ENCODE measurements around the gene PLPP7. TPM values are rescaled to one million over a fixed set of nuclear protein-coding genes. Genes with fewer than 3 reads are reported as not detected.

The PLPP7 gene
- total and polyA plus RNA-seq, 2 donors from 2014 or later = 4.0 to 5.5 TPM

- DNase-seq (no peak), FAIRE-seq (no peak)
- no peaks in the 10 kb centered on the region for H3K9me3 ChIP-seq (ENCODE audit: control insufficient read depth in 2 of 3, insufficient read depth in 1 of 3, low read length in 3 of 3)
- intact Hi-C loops (cut with DNase I) = no loop called here
- H3K4me1 ChIP-seq (ENCODE audit: control insufficient read depth in 2 of 3, insufficient read depth in 2 of 3, low read depth in 1 of 3, low read length in 3 of 3) = peaks cover 0 to 2% (median 0%) of the 10 kb centered on the region in 3 donors
- H3K4me3 ChIP-seq (ENCODE audit: low read length in 3 of 3) = no peak overlapping the region
- H3K36me3 ChIP-seq (ENCODE audit: control insufficient read depth in 2 of 3, insufficient read depth in 3 of 3, low read length in 3 of 3) = no peaks in the 10 kb centered on the region
- no peak for TF ChIP-seq CTCF (IDR thresholded peaks at IDR 0.05; ENCODE audit: borderline replicate concordance, extremely low read depth, insufficient read depth)
- no peaks in the 10 kb centered on the region for H3K27me3 ChIP-seq (ENCODE audit: control insufficient read depth, insufficient read depth, low read length)
- no peak overlapping the region for H3K9ac ChIP-seq (ENCODE audit: low read length in 3 of 3)
- no peak overlapping the region for H3K27ac ChIP-seq (ENCODE audit: low read depth in 2 of 2, low read length in 2 of 2)
Measured at GRCh38 chr9:131308906-131309529, 19.5 kb downstream of the PLPP7 start.

- Histone ChIP-seq H3K27me3 (ENCODE audit: control insufficient read depth, insufficient read depth, low read length) (no peaks in the 10 kb centered on the region), H3K4me1 (ENCODE audit: control insufficient read depth in 2 of 3, insufficient read depth in 2 of 3, low read depth in 1 of 3, low read length in 3 of 3) (peaks cover 0 to 2% (median 0%) of the 10 kb centered on the region in 3 donors), H3K9ac (ENCODE audit: low read length in 3 of 3) (no peak overlapping the region), H3K4me3 (ENCODE audit: low read length in 3 of 3) (no peak overlapping the region), H3K27ac (ENCODE audit: low read depth in 2 of 2, low read length in 2 of 2) (no peak overlapping the region), H3K36me3 (ENCODE audit: control insufficient read depth in 2 of 3, insufficient read depth in 3 of 3, low read length in 3 of 3) (no peaks in the 10 kb centered on the region), H3K9me3 (ENCODE audit: control insufficient read depth in 2 of 3, insufficient read depth in 1 of 3, low read length in 3 of 3) (no peaks in the 10 kb centered on the region)
- TF ChIP-seq CTCF (IDR thresholded peaks at IDR 0.05; ENCODE audit: borderline replicate concordance, extremely low read depth, insufficient read depth) = no peak
- DNase-seq (no peak), FAIRE-seq (no peak)
- intact Hi-C loops (cut with DNase I) = no loop called here
Measured at GRCh38 chr9:131309530-131310276, 20.2 kb downstream of the PLPP7 start.

GRCh38 chr9:131310833-131311554, 21.5 kb downstream of the PLPP7 start:
- Histone ChIP-seq H3K36me3 (ENCODE audit: control insufficient read depth in 2 of 3, insufficient read depth in 3 of 3, low read length in 3 of 3) (no peaks in the 10 kb centered on the region), H3K27ac (ENCODE audit: low read depth in 2 of 2, low read length in 2 of 2) (no peak overlapping the region), H3K9ac (ENCODE audit: low read length in 3 of 3) (no peak overlapping the region), H3K4me1 (ENCODE audit: control insufficient read depth in 2 of 3, insufficient read depth in 2 of 3, low read depth in 1 of 3, low read length in 3 of 3) (peaks cover 0 to 2% (median 0%) of the 10 kb centered on the region in 3 donors), H3K9me3 (ENCODE audit: control insufficient read depth in 2 of 3, insufficient read depth in 1 of 3, low read length in 3 of 3) (no peaks in the 10 kb centered on the region), H3K4me3 (ENCODE audit: low read length in 3 of 3) (no peak overlapping the region), H3K27me3 (ENCODE audit: control insufficient read depth, insufficient read depth, low read length) (no peaks in the 10 kb centered on the region)
- DNase-seq = no peak
- TF ChIP-seq CTCF (IDR thresholded peaks at IDR 0.05; ENCODE audit: borderline replicate concordance, extremely low read depth, insufficient read depth) = no peak
- intact Hi-C loops (cut with DNase I) = no loop called here
- FAIRE-seq = no peak
